DOHH2 (cell line): ENCODE data around the gene PHRF1.

Experiments used
- EZH2phosphoT487 ChIP-seq: fragments of 200-600 bp; sonication (generic); IDR thresholded peaks from 2 replicates; pipeline ENCODE4 v1.6.1; 2017; ENCODE audit warnings: borderline replicate concordance, mild to moderate bottlenecking, antibody characterized with exemption, low read length, moderate library complexity, mixed read lengths
- TF ChIP-seq, protein P1 (sequence below): fragments of 200-600 bp; sonication (generic); IDR thresholded peaks from one replicate; pipeline ENCODE4 v1.5.1; 2014; ENCODE audit warnings: antibody characterized with exemption, mild to moderate bottlenecking, low read depth, low read length; ENCODE audit not compliant: poor library complexity, severe bottlenecking

DNA sequence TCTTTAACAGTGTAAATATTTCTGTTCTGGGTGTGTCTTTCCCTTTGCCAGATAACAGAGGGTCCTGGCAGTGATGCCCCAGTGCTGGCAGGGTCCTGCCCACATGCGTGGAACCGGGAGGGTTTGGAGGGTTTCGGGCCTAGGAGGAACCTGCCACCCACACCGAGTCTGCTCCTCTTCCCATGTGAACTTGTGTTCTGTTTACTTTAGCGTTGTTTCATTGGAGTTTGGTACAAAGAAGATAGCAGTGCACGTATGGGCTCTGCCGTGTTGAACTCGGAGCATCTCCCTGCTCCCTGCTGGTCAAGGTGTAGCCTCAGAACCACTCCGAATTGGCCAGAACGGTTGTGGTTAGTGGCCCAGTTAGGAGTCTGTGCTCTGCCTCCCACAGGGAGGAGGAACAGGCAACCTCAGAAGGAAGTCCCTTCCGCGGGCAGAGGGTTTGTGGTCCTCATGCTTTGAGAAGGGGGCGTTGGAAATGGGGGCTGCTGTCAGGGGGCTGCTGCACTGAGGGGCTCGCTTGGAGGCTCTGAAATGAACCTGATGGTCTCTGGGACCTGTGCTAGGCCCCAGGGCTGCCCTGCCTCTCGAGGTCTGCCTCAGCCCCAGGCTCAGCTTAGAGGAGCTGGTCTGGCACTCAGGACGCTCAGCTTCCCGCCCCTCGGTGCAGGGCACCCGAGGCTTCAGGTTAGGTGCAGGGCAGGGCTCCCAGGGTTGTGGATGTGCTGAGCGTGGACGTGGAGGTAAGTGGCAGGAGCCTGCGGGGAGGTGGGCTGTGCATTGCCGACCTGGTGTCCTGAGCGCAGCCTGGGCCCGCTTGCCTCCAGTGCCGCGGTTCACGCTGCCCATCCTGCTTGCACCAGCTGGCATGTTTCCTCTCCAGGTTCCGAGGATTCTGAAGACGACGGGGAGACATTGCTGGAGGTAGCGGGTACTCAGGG lies 10.4 kb downstream of the PHRF1 start:
- TF ChIP-seq, protein P1, sequence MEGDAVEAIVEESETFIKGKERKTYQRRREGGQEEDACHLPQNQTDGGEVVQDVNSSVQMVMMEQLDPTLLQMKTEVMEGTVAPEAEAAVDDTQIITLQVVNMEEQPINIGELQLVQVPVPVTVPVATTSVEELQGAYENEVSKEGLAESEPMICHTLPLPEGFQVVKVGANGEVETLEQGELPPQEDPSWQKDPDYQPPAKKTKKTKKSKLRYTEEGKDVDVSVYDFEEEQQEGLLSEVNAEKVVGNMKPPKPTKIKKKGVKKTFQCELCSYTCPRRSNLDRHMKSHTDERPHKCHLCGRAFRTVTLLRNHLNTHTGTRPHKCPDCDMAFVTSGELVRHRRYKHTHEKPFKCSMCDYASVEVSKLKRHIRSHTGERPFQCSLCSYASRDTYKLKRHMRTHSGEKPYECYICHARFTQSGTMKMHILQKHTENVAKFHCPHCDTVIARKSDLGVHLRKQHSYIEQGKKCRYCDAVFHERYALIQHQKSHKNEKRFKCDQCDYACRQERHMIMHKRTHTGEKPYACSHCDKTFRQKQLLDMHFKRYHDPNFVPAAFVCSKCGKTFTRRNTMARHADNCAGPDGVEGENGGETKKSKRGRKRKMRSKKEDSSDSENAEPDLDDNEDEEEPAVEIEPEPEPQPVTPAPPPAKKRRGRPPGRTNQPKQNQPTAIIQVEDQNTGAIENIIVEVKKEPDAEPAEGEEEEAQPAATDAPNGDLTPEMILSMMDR: no peak
- no peak for TF ChIP-seq EZH2phosphoT487
